ENCODE data around the gene DIABLO.

- TF ChIP-seq CTCF (IDR thresholded peaks at IDR 0.05 in 2 of 3, conservative IDR thresholded peaks at IDR 0.05 in 1 of 3; ENCODE audit: borderline replicate concordance in 1 of 3, insufficient read depth in 1 of 3, low read depth in 2 of 3, low read length in 2 of 3) (no peak), YY1 (IDR thresholded peaks at IDR 0.05; ENCODE audit: extremely low read depth, insufficient replicate concordance, low read depth, low read length) (peak; percentile 96), POLR2AphosphoS5 (IDR thresholded peaks at IDR 0.05; ENCODE audit: low read depth, low read length) (peak; percentile 95), POLR2A (IDR thresholded peaks at IDR 0.05; ENCODE audit: borderline replicate concordance, extremely low read depth, insufficient read depth, insufficient read length) (peak; percentile 83)
Measured at GRCh38 chr12:122225683-122226365, at the start of gene DIABLO.

All from HCT116 (cell line).